B cell (primary cell): ENCODE measurements around the gene VAMP1. TPM values are rescaled to one million over a fixed set of nuclear protein-coding genes. Genes with fewer than 3 reads are reported as not detected.
A peak's percentile ranks its signal among the peaks of the same experiment; 100 is the strongest.
"Not testable (repeated sequence)": the region's sequence is repeated elsewhere in the genome, so short reads cannot be mapped to it uniquely, and the experiment has no call there.

ENCODE experiments used
- ATAC-seq: fragments of 200-7000 bp; cut with Tn5 transposase; one replicate; pipeline ENCODE4 v1.10.0; 2021; ENCODE audit warnings: low read depth, mild to moderate bottlenecking, moderate number of reproducible peaks, moderate library complexity
- CTCF ChIA-PET: fragments of 350-600 bp; sonication (Branson Sonifier 250); formaldehyde crosslinking; loops from one replicate; lab custom pipeline; 2021; ENCODE audit warnings: antibody characterized with exemption, inconsistent platforms; lab: Charles Lee
- POLR2A ChIA-PET: fragments of 350-600 bp; sonication (Branson Sonifier 250); formaldehyde crosslinking; loops from one replicate; lab custom pipeline; 2021; ENCODE audit warnings: antibody characterized with exemption; lab: Charles Lee
- DNase-seq: peaks from one replicate; pipeline ENCODE4 v3.0.0; 2013
- H2AFZ ChIP-seq: 2 replicates; pipeline ENCODE4 v1.6.1; 2012; ENCODE audit warnings: mild to moderate bottlenecking, low read depth, low read length; ENCODE audit not compliant: insufficient read depth, poor library complexity, severe bottlenecking
- H3K27ac ChIP-seq, 2 donors: 1 replicate in 1 of 2; 2 replicates in 1 of 2; pipeline ENCODE4 v1.5.1; 2012 to 2013; ENCODE audit warnings: low read length in 2 of 2, mild to moderate bottlenecking in 2 of 2, moderate library complexity in 1 of 2
- H3K27me3 ChIP-seq, 4 experiments: fragments of 200-600 bp in 1 of 4; sonication (generic) in 1 of 4; replicated peaks in 1 of 4; 1 replicate in 2 of 4; 2 replicates in 2 of 4; pipeline versions ENCODE4 v1.6.1 to v1.7.0; 2013 to 2016; ENCODE audit warnings: low read length in 3 of 4, mild to moderate bottlenecking in 2 of 4, mixed read lengths in 1 of 4, moderate library complexity in 1 of 4; ENCODE audit not compliant: insufficient read depth in 4 of 4, control insufficient read depth in 3 of 4; ENCODE audit errors: control extremely low read depth in 1 of 4
- H3K36me3 ChIP-seq, 2 experiments: replicated peaks in 1 of 2; 1 replicate in 1 of 2; 2 replicates in 1 of 2; pipeline versions ENCODE4 v1.6.1 to v1.7.1; 2013; ENCODE audit warnings: low read length in 1 of 2; ENCODE audit not compliant: insufficient read depth in 2 of 2, control insufficient read depth in 1 of 2; ENCODE audit errors: control extremely low read depth in 1 of 2, extremely low read depth in 1 of 2
- H3K4me1 ChIP-seq, 2 donors: fragments of 200-600 bp in 1 of 2; sonication (generic) in 1 of 2; 1 replicate in 1 of 2; 2 replicates in 1 of 2; pipeline versions ENCODE4 v1.5.1 to v1.6.1; 2013 to 2017; ENCODE audit warnings: low read length in 2 of 2; ENCODE audit not compliant: control insufficient read depth in 2 of 2, insufficient read depth in 2 of 2
- H3K4me2 ChIP-seq: replicated peaks from 2 replicates; pipeline ENCODE3; 2012; ENCODE audit warnings: mild to moderate bottlenecking, low read depth, low read length; ENCODE audit not compliant: poor library complexity, severe bottlenecking
- H3K4me3 ChIP-seq, 5 experiments: fragments of 200-600 bp in 1 of 5; sonication (generic) in 1 of 5; 1 replicate in 3 of 5; 2 replicates in 2 of 5; pipeline versions ENCODE4 v1.5.1 to v1.7.0; 2011 to 2016; ENCODE audit warnings: low read length in 4 of 5, mild to moderate bottlenecking in 4 of 5, low read depth in 2 of 5, control low read depth in 1 of 5, moderate library complexity in 1 of 5; ENCODE audit not compliant: insufficient read depth in 1 of 5; ENCODE audit errors: control extremely low read depth in 1 of 5, extremely low read depth in 1 of 5
- H3K79me2 ChIP-seq: fragments of 200-600 bp; sonication (generic); one replicate; pipeline ENCODE4 v1.6.0; 2016; ENCODE audit warnings: low read length; ENCODE audit not compliant: control insufficient read depth, insufficient read depth
- H3K9ac ChIP-seq: fragments of 200-600 bp; sonication (generic); 2 replicates; pipeline ENCODE4 v1.6.1; 2017; ENCODE audit warnings: mild to moderate bottlenecking, low read length, moderate library complexity
- H3K9me3 ChIP-seq, 3 donors: one replicate each; pipeline versions ENCODE4 v1.6.1 to v1.7.1; 2013; ENCODE audit warnings: low read length in 2 of 3; ENCODE audit not compliant: control insufficient read depth in 2 of 3, insufficient read depth in 1 of 3; ENCODE audit errors: control extremely low read depth in 1 of 3
- H4K20me1 ChIP-seq: 2 replicates; pipeline ENCODE4 v1.6.0; 2012; ENCODE audit warnings: mild to moderate bottlenecking, low read length; ENCODE audit not compliant: insufficient read depth, control insufficient read depth, poor library complexity, severe bottlenecking
- H3K27ac Mint-ChIP-seq: one replicate; pipeline ENCODE4 v1.8.0; 2021; ENCODE audit warnings: mixed read lengths
- H3K27me3 Mint-ChIP-seq: one replicate; pipeline ENCODE4 v1.8.0; 2021; ENCODE audit warnings: mixed read lengths
- H3K4me1 Mint-ChIP-seq: one replicate; pipeline ENCODE4 v1.8.0; 2021; ENCODE audit warnings: mixed read lengths
- H3K4me3 Mint-ChIP-seq: one replicate; pipeline ENCODE4 v1.8.0; 2021; ENCODE audit warnings: mixed read lengths
- H3K9me3 Mint-ChIP-seq: one replicate; pipeline ENCODE4 v1.8.0; 2022; ENCODE audit warnings: mixed read lengths; ENCODE audit not compliant: insufficient read depth
- EZH2 ChIP-seq: IDR thresholded peaks from 2 replicates; pipeline ENCODE4 v1.6.1; 2012; ENCODE audit warnings: borderline replicate concordance, low read depth, mild to moderate bottlenecking, moderate library complexity, low read length; ENCODE audit not compliant: insufficient read depth, poor library complexity, severe bottlenecking
- WGBS: methylation state at CpG from one replicate; pipeline ENCODE4 v1.1.5; 2013; ENCODE audit warnings: missing lambda C conversion rate; ENCODE audit not compliant: insufficient coverage; 5-methylcytosine and 5-hydroxymethylcytosine counted together
- intact Hi-C: fragments of 100-400 bp; cut with micrococcal nuclease; formaldehyde crosslinking; loops from one replicate; pipeline ENCODE4 v1.10.0; 2022
- polyA plus RNA-seq: library from polyadenylated mRNA; depleted of rRNA; stranded (reverse); fragments of >200 nt; gene quantifications from 2 replicates; pipeline ENCODE4 v1.2.3, GENCODE V29; 2012
- total RNA-seq, 2 donors: library from RNA; stranded (reverse); fragments of 120-200 nt in 1 of 2; gene quantifications; 1 replicate in 1 of 2; 2 replicates in 1 of 2; pipeline versions ENCODE4 v1.2.3 to v1.2.4, GENCODE V29; 2013 to 2022
- TF ChIP-seq, protein P1 (sequence below): fragments of 200-600 bp; IDR thresholded peaks from one replicate; pipeline ENCODE4 v1.8.0; 2022; ENCODE audit warnings: antibody characterized with exemption, mild to moderate bottlenecking

VAMP1 gene
- total and polyA plus RNA-seq, 2 donors (not counting 1 experiment from before 2014, with no cell fraction given) = 62.4 to 98.9 TPM

DNA sequence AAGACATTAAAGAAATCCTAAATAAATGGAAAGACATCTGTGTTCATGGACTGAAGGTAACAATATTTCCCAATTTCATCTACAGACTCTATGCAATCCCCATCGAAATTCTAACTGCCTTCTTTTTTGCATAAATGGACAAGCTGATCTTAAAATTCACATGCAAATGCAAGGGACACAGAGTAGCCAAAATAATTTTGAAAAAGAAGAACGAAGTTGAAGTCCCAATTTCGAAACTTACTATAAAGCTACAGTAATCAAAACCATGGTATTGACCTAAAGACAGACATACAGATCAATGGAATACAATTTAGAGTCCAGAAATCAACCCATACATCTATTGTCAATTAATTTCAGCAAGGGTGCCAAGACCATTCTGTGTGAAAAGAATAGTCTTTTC, 42.2 kb downstream of the VAMP1 start:
- intact Hi-C loops = no loop called here
- Histone ChIP-seq H3K36me3 (no peaks in the 10 kb centered on the region), H3K4me3 (peak overlapping the region in 1 of 5 experiments; percentile 43), H3K27ac (peak overlapping the region; percentile 99), H3K9me3 (no peaks in the 10 kb centered on the region), H3K4me2 (peak overlapping the region; percentile 71), H4K20me1 (no peaks in the 10 kb centered on the region), H3K9ac (peak overlapping the region; percentile 14), H2AFZ (peak overlapping the region; percentile 26), H3K4me1 (peaks cover 55 to 73% of the 10 kb centered on the region in 2 donors), H3K79me2 (no peaks in the 10 kb centered on the region), H3K27me3 (no peaks in the 10 kb centered on the region)
- no peak for TF ChIP-seq EZH2
- TF ChIP-seq, protein P1, sequence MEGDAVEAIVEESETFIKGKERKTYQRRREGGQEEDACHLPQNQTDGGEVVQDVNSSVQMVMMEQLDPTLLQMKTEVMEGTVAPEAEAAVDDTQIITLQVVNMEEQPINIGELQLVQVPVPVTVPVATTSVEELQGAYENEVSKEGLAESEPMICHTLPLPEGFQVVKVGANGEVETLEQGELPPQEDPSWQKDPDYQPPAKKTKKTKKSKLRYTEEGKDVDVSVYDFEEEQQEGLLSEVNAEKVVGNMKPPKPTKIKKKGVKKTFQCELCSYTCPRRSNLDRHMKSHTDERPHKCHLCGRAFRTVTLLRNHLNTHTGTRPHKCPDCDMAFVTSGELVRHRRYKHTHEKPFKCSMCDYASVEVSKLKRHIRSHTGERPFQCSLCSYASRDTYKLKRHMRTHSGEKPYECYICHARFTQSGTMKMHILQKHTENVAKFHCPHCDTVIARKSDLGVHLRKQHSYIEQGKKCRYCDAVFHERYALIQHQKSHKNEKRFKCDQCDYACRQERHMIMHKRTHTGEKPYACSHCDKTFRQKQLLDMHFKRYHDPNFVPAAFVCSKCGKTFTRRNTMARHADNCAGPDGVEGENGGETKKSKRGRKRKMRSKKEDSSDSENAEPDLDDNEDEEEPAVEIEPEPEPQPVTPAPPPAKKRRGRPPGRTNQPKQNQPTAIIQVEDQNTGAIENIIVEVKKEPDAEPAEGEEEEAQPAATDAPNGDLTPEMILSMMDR = no peak
- Mint-ChIP-seq H3K9me3 (no peaks in the 10 kb centered on the region), H3K4me3 (peak overlapping the region; percentile 65), H3K27ac (peak overlapping the region; percentile 94), H3K27me3 (peaks cover 1% of the 10 kb centered on the region), H3K4me1 (peaks cover 67% of the 10 kb centered on the region)
- no CpG with 5 or more reads among the region's 3 CpGs for WGBS
- POLR2A ChIA-PET = interaction anchor here (0.7 to 5.6 kb wide), 5 partner anchors 11 to 178 kb away, joined by 3 to 72 read pairs (median 6); partner anchors contain the start of gene CD27
- ATAC-seq = no peak
- CTCF ChIA-PET = interaction anchor here (0.7 to 8.3 kb wide), 5 partner anchors 16 to 109 kb away, joined by 3 to 383 read pairs (median 87); partner anchors contain the start of genes CD27, GAPDH and VAMP1
- no peak for DNase-seq

- Mint-ChIP-seq H3K27ac (peak overlapping the region; percentile 94), H3K4me3 (peak overlapping the region; percentile 80), H3K4me1 (peaks cover 66% of the 10 kb centered on the region)
- WGBS = 83% methylated on average over 4 of the region's 10 CpGs
- ChIA-PET CTCF (interaction anchor here (0.7 to 8.3 kb wide), 5 partner anchors 16 to 109 kb away, joined by 3 to 383 read pairs (median 87); partner anchors contain the start of genes CD27, GAPDH and VAMP1), POLR2A (interaction anchor here (0.7 to 5.6 kb wide), 7 partner anchors 10 to 42 kb away, joined by 3 to 72 read pairs (median 3); partner anchors contain the start of genes CD27, TAPBPL and VAMP1)
- H3K27me3 Mint-ChIP-seq, H3K9me3 Mint-ChIP-seq, ATAC-seq, DNase-seq, H3K79me2 ChIP-seq, H3K36me3 ChIP-seq, H4K20me1 ChIP-seq, H3K9me3 ChIP-seq, H2AFZ ChIP-seq, H3K27me3 ChIP-seq: not testable (repeated sequence)
- peaks cover 50 to 68% of the 10 kb centered on the region in 2 donors for H3K4me1 ChIP-seq
- intact Hi-C loops = loop anchor here (1.0 kb wide), 2 partner anchors 16 to 25 kb away; partner anchors contain the start of gene TAPBPL
- peak overlapping the region in 3 of 5 experiments; percentile 12 to 47 (median 45) for H3K4me3 ChIP-seq
- H3K27ac ChIP-seq = peak overlapping the region; percentile 99
- H3K9ac ChIP-seq = peak overlapping the region; percentile 56
- H3K4me2 ChIP-seq = peak overlapping the region; percentile 71
These were observed 42.7 kb downstream of the VAMP1 start for GRCh38 chr12:6427796-6428195.
